ENCODE measurements around the gene ZNF536.

The ZNF536 gene

DNA sequence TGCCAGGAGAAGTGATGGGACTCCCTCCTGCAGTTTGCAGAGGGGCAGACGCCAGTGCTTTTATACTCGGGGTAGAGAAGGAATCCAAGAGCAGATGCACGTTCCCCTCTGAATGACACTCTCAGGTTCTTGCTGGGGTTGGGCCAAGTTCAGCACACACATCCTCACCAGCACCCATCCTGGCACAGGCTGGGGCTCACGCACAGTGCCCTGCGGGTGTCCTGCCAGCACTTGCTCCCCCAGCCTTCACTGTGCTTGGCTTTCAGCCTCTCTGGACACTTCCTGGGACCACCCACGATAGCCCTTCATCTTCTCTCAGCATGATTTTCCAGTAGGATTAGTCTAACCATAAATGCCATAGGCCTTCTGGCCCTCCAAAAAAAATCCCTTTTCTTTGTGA, 158.6 kb downstream of the ZNF536 start:
- no peaks in the 10 kb centered on the region for H3K27me3 ChIP-seq (ENCODE audit: insufficient read depth, poor library complexity, severe bottlenecking)
- no peak overlapping the region for H3K4me3 ChIP-seq (replicated peaks; ENCODE audit: insufficient read depth, low read length)
- TF ChIP-seq, protein P1, sequence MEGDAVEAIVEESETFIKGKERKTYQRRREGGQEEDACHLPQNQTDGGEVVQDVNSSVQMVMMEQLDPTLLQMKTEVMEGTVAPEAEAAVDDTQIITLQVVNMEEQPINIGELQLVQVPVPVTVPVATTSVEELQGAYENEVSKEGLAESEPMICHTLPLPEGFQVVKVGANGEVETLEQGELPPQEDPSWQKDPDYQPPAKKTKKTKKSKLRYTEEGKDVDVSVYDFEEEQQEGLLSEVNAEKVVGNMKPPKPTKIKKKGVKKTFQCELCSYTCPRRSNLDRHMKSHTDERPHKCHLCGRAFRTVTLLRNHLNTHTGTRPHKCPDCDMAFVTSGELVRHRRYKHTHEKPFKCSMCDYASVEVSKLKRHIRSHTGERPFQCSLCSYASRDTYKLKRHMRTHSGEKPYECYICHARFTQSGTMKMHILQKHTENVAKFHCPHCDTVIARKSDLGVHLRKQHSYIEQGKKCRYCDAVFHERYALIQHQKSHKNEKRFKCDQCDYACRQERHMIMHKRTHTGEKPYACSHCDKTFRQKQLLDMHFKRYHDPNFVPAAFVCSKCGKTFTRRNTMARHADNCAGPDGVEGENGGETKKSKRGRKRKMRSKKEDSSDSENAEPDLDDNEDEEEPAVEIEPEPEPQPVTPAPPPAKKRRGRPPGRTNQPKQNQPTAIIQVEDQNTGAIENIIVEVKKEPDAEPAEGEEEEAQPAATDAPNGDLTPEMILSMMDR (IDR thresholded peaks at IDR 0.05; ENCODE audit: insufficient read depth, low read length): no peak
- TF ChIP-seq REST (IDR thresholded peaks at IDR 0.05; ENCODE audit: insufficient replicate concordance, low read depth): no peak
- TF ChIP-seq SPI1 (IDR thresholded peaks at IDR 0.05; ENCODE audit: borderline replicate concordance, low read depth): no peak
- no peak for TF ChIP-seq POLR2AphosphoS5 (IDR thresholded peaks at IDR 0.05; ENCODE audit: low read depth)
- no peak overlapping the region for H3K27ac ChIP-seq (replicated peaks)
- no peak for DNase-seq (ENCODE audit: low read depth in 1 of 2, low spot score in 1 of 2)

DNA sequence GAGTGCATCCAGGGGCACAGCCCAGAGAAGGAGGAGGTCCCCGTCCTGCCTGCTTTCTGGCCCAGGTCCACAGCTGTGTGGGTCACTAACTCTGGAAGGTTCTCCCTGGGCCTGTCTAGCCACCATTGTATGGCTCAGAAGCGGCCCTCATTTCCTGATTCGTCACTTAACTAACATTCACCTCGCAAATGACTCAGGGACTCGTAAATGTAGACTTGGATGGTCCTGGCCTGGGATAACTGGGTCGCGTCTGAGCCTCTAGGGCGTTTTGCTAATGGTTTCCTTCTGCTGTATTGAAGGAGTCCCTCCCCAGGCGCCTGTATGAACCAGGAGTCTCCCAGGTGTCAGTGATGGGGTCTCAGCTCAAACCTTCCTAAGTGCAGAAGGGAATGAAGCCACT, 162.8 kb downstream of the ZNF536 start:
- H3K27me3 ChIP-seq (ENCODE audit: insufficient read depth, poor library complexity, severe bottlenecking): no peaks in the 10 kb centered on the region
- no peak overlapping the region for H3K4me3 ChIP-seq (replicated peaks; ENCODE audit: insufficient read depth, low read length)
- no peak overlapping the region for H3K27ac ChIP-seq (replicated peaks)
- no peak for DNase-seq (ENCODE audit: low read depth in 1 of 2, low spot score in 1 of 2)
- TF ChIP-seq REST (IDR thresholded peaks at IDR 0.05; ENCODE audit: insufficient replicate concordance, low read depth) (no peak), POLR2AphosphoS5 (IDR thresholded peaks at IDR 0.05; ENCODE audit: low read depth) (no peak), SPI1 (IDR thresholded peaks at IDR 0.05; ENCODE audit: borderline replicate concordance, low read depth) (no peak), GABPA (IDR thresholded peaks at IDR 0.05; ENCODE audit: low read depth) (no peak)
- TF ChIP-seq, protein P1 (IDR thresholded peaks at IDR 0.05; ENCODE audit: insufficient read depth, low read length): no peak

DNA sequence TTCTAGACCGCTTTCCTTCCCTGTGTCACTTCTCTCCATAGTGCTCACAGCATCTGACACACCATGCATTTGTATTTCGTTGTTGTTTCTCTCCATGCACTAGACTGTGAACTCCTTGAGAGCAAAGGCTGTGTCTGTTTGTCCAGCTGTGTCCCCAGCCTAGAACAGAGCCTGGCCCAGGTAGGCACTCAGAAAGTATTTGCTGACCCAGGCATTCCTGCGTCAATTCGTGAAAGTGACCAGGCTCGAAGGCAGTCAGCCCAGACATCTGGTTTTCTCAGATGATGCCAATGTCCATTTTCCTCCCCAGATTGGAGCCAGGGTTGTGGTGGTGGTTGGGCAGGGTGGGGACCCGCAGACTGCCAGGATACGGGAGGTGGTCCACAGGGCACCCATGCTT, 164.8 kb downstream of the ZNF536 start:
- Histone ChIP-seq H3K4me3 (replicated peaks; ENCODE audit: insufficient read depth, low read length) (no peak overlapping the region), H3K27ac (replicated peaks) (no peak overlapping the region), H3K27me3 (ENCODE audit: insufficient read depth, poor library complexity, severe bottlenecking) (no peaks in the 10 kb centered on the region)
- no peak for DNase-seq (ENCODE audit: low read depth in 1 of 2, low spot score in 1 of 2)
- TF ChIP-seq SPI1 (IDR thresholded peaks at IDR 0.05; ENCODE audit: borderline replicate concordance, low read depth): no peak
- TF ChIP-seq POLR2AphosphoS5 (IDR thresholded peaks at IDR 0.05; ENCODE audit: low read depth): no peak
- TF ChIP-seq, protein P1 (IDR thresholded peaks at IDR 0.05; ENCODE audit: insufficient read depth, low read length): no peak
- no peak for TF ChIP-seq GABPA (IDR thresholded peaks at IDR 0.05; ENCODE audit: low read depth)
- TF ChIP-seq REST (IDR thresholded peaks at IDR 0.05; ENCODE audit: insufficient replicate concordance, low read depth): no peak

All from HL-60 (cell line).